GM19328 (cell line): ENCODE data around the gene SIPA1L3.

ENCODE experiments used
- ATAC-seq: cut with Tn5 transposase; IDR thresholded peaks from one replicate; pipeline ENCODE4 v1.9.1; 2021; ENCODE audit warnings: mild to moderate bottlenecking, moderate library complexity; ENCODE audit not compliant: unreplicated experiment

Gene SIPA1L3

DNA sequence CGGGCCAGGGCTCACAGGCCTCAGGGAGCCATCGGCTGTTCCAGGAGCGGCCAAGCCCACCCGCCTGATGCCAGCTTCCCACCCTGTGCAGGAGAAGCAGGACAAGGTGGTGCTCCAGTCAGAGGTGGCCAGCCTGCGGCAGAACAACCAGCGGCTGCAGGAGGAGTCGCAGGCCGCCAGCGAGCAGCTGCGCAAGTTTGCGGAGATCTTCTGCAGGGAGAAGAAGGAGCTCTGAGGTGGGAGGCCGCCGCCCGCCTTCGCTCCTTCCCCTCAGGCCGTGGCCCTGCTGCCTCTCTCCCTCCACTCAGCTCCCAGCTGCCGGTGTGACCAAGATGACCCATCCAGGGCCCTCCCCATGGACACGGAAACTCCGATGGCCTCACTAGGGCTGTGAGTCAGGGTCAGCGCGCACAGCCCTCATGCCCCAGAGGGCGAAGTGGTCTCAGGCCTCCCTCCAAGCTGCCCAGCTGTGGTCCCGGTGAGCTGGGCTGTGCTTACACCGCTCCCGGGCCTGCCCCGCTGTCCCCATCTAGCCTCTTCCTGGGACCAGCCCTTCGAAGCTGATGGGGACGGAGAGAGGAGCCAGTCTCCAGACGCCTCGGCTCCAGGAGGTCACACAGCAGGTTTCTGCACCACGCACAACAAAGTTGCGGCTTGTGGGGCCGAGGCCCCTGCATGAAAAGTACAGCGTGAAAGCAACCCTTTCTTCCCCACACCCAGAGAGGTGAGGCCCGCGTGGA, 299.2 kb downstream of the SIPA1L3 start:
- ATAC-seq = no peak

DNA sequence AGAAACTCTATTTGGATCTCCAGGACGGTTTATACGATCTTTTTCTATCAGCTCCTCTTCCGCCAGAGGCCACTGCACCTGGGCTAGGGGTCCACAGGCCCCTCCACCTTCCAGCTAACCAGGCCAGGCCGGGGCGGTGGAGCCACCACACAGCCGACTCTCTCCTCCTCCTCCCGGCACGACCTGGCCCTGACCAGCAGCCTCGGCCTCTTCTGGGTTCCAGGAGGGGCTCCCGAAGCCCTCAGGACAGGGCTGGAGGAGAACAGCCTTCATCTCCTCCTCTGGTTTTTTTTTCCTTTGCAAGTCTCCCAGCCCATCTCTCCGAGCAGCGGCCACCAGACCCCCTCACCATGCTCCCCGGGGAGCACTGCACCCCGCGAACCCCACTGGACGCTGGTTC, 299.9 kb downstream of the SIPA1L3 start:
- ATAC-seq = no peak

DNA sequence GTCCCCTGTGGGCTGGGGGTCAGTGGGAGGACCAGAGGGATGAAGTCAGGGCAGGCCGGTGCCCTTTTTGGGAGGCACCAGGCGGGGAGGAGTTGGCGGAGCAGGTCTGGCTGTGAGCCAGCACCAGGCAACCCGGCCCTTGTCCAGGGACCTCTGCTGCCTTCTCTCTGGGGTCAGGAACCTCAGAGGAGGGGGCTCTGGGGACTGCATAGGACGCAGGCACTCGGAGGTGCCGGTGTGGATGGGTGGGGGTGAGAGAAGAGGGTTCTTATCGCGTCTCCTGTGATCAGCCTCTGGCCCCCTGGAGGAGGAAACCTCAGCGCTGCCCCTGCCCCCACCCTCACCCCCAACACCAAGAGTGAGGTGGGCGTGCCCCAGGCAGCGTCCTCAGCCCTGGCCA, 300.5 kb downstream of the SIPA1L3 start:
- no peak for ATAC-seq

DNA sequence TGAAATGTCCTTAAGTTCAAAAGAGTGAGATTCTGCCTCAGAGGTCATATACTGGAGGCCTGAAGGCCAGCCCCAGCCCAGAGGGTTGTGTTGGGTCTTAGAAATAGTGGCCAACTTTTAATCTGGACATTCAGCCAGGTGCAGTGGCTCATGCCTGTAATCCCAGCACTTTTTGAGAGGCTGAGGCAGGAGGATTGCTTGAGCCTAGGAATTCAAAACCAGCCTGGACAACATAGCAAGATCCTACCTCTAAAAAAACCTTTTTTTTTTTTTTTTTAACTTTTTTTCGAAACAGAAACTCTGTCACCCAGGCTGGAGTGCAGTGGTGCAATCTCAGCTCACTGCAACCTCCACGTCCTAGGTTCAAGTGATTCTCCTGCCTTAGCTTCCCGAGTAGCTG, 301.6 kb downstream of the SIPA1L3 start:
- no peak for ATAC-seq

DNA sequence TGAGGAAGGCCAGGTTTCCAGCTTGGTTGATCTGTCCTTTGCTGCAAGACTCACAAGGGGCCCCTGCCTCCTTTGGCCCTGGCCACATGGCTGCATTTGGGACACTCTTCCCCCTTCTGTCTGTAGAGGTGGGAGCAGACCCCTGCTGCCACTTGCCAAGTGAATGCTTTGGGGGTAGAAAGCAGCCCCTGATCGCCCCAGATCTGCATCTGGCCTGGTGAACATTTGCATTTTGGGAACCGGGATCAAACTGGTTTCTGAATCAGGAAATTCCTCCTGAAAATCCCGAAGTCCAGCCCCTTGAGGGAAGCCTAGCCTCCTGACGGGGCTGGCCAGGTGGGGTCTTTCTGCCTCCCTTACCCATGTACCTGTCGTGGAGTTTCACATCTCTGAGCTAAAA, 302.1 kb downstream of the SIPA1L3 start:
- ATAC-seq = no peak

DNA sequence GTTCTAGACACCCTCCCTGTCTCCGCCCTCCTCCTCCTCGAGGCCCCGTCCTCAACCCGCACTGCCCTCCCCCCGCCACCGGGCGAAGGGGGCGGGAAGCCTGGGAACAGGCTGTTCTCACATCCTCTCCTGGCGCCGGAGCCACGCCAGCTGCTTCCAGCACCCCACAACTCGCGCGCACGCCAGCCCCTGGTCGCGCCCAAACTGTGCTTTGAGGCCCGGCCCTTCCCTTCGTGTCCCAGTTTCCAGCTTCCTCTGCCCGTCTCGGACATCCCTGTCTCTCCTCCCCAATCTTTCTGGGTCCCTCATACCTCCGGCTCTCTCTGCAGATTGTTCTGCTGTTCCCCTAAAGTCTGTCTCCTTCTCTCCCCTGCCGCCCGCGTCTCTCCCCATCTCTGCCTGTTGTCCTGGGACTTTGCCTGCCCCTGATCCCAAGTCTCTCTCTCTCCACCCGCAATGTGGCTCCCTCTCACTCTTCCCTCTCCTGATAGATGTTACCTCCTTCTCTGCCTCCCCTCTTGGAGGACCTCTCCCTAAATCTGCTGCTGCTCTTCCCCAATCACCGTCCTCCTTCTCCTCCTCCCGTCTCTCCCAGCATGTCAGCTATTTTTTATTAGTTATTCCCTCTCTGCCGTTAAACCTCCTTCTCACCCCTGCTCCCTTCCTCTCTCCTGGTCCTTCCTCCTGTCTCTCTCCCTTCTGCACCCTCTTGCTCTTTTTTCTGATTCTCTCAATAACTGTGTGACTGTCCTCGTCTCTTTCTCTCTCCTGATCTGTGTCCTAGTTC, 302.9 kb downstream of the SIPA1L3 start:
- ATAC-seq = no peak

DNA sequence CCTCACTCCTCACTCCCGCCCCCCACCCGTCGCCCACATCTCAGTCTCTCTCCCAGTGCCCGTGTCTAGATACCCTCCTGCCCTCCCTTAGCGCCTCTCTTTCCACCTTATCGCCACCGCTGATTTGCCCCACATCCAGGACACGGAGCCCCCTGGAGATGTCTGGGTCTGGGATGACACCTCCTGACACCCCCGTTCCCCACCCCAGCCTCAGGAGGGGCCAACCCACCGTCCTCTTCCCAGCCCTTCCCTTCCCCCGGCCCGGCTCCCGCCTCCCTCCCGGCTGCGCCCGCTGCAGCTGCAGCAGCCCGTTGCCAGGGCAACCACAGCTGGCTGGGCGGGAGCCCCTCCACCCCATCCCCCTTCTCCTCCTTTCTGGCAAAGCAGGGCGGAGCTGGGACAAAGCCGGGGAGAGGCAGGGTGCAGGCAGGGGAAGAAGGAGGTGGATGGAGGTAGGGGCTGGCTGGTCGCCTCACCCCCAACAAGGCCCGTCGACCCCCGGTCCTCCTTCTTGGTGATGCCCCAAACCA, 303.5 kb downstream of the SIPA1L3 start:
- ATAC-seq = no peak

DNA sequence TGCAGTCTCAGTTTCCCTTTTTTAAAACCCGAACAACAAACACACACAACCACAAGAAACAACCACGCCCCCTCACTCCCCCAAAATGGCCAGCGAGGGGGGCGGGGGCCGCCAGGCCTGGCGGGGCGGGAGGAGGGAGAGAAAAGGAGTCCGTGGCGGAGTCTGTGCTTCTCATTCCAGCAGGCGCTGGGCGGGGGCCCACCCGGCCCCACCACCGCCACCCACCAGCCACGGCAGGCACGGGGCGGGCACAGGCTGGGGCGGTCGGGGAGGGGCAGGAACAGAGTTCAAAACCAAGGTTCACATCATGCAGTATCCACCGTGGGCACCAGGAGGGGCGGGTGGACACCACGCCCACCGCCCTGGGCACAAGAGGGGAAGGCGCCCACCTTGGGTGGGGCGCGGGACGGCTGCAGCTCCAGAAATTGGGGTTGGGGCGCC, 304.2 kb downstream of the SIPA1L3 start:
- no peak for ATAC-seq

DNA sequence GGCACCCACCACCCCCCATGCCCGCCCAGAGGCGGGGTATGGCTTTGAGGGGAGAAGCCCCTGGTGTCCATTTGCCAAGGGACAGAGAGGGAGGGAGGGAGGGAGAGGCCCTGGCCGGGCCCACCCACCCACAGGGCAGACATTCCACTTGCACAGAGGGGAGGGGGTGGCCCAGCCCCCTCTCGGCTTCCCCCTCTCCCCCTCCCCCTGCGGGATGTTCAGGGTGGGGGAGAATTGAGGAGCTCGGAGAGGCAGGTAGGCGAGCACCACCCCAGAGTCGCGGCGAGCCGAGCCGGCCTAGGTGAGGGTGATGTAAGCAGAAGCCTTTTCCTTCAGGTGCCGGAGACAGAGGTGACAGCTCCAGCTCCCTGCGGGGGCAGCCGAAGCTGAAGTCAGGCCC, 304.8 kb downstream of the SIPA1L3 start:
- no peak for ATAC-seq

DNA sequence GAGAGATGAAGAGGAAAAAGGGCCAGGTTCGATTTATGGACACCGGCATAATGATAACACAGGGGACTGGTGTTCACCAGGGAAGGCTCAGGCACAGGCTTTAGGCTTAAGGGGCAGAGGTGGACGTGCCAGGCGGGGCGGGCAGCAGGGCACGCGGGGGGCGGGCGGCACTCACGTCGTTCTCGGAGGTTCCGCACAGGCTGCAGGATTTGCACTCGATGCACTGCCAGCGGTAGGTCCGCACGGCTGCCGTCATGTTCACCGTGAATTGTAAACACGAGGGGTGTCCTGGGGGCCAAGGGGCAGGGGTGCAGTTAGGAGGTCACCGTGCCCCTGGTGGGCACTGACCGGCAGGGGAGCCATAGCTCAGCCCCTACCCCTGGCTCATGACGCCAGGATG, 306.5 kb downstream of the SIPA1L3 start:
- ATAC-seq = no peak

DNA sequence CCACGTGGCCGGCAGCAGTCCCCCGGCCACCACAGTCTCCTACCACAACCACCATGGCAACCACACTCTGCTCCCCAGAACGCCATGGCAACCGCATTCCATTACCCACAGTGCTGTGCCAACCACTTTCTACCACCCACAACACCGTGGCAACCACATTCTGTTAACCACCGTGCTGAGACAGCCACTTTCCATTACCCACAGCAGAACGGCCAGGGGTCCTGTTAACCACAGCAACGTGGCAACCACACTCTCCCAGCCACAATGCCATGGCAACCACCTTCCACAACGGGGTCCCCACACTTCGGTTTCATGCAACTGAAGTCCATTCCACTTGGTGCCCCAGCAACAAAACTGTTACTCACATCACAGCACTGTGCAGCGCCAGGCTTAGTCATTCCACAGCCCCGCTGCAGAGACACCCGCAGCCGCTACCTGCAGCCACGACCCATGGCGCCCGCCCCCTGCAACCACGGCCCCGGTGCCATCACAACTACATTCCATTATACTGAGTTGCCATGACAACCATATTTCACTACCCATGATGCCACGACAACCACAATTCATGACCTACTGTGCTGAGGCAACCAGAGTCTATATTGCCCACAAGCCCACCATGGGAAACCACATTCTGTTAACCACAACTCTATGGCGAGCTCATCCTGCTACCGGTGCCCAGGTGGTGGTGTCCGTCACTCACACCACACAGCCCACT, 307.1 kb downstream of the SIPA1L3 start:
- ATAC-seq = no peak

DNA sequence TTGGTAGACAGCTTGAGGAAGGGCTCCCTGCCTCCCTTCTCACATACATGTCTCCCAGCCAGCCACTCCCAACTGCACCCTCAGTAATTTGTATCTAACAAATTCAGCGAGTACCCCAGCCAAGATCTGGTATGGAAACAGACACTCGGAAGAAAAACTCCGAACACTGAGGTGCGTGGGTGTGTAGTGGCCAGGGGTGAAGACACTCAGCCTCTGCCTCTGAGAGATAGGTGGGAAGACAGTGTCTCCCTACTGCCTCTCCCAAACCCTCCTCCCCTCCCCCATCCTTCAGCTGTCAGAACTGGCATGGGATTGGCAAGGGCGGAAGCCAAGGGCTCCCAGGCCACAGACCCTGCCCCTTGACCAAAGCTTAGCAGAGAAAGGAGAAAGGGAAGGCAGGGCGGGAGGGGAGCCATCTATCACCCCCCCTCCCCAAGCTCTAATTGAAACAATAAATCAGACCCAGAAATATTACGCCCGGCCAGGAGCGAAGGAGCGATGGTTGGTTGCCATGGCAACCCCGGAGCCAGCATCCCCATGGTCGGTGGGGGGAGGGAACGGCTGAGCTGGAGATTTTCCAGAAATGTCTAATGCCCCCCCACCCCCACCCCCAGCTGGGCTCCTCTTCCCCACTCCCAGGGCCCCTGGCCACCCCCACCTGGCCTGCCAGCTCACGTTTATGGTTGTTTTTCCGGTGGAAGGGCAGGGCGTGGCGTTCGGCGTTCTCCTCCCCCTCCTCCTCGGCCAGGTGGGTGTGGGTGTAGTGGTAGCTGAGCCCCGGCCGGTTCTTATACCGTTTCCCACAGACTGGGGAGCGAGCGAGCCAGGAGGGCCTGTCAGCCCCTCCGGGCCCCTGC, 310.0 kb downstream of the SIPA1L3 start:
- no peak for ATAC-seq

DNA sequence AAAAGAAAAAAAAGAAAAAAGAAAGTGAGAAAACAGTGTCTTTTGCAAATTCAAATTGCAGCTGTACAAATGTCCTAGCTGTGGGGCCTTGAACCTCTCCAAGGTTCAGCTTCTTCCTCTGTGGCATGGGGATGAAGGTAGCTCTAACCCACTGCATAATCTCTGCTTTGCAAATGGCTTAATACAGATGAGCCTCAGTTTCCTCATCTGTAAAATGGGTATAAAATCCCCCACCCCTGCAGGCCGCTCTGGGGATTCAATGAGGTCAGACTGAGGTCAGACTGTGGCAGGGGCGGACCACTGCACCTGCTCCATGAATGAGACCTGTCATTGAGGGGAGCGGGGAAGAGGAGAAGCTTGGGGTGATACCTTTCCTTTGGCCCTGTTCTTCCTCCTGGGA, 311.2 kb downstream of the SIPA1L3 start:
- ATAC-seq = no peak

DNA sequence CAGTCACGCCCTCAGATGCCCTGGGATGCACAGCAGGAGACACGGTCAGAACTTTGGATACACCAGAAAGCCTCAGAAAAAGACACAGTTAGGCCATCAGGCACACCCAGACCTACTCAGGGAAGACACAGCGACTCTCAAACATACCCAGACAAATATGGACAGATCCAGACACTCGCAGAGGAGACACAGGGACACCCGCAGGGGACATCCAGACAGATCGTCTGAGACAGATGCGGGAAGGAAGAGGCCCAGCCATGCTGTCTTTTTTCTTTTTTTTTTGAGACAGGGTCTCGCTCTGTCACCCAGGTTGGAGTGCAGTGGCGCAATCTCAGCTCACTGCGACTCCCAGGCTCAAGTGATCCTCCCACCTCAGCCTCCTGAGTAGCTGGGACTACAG, 312.2 kb downstream of the SIPA1L3 start:
- ATAC-seq = no peak

DNA sequence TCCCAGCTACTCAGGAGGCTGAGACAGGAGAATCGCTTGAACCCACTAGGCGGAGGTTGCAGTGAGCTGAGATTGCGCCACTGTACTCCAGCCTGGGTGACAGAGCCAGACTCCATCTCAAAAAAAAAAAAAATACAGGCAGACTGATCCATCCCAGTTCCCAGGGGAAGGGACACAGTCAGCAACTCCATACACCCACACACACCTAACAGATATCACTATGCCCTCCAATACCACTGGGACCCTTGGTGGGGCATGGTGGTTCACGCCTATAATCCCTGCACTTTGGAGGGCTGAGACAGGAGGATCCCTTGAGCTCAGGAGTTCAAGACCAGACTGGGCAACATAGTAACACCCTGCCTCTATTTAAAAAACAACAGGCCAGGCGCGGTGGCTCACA, 314.4 kb downstream of the SIPA1L3 start:
- no peak for ATAC-seq

DNA sequence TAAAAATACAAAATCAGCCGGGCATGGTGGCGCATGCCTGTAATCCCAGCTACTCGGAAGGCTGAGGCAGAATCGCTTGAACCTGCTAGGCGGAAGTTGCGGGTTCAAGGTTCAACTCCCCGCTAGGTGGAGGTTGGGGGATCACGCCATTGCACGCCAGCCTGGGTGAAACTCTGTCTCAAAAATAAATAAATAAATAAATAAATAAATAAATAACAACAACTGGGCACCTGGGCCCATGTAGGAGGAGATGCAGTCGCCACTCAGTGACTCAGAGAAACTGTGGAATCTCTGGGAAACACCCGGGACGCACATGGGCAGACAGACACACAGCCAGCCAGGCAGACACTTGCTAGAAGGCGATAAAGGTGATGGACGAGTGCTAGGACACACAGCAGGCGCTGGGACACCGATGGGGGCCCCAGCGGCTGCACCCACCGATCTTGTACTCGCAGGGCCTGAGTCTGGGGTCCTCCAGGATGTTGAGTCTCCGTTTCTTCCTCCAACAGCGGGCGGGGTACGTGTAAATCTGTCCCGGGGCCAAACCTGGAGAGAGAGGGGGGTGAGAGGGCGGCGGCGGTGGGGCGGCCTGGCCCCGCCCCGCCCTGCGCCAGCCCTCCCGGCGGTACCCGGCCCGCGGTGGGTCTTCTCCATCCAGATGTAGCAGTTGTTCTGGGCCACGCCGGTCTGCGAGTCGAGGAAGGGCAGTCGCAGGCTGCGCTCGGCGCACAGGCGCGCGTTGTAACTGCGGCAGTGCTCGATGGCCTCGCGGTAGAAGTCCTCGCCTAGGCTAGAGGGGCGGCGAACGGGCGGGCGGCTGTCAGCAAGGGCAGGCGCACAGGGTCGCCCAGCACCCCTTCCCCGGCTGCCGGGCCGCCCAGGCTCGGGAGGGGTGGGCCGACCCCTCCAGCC, 315.2 kb downstream of the SIPA1L3 start:
- ATAC-seq = no peak

DNA sequence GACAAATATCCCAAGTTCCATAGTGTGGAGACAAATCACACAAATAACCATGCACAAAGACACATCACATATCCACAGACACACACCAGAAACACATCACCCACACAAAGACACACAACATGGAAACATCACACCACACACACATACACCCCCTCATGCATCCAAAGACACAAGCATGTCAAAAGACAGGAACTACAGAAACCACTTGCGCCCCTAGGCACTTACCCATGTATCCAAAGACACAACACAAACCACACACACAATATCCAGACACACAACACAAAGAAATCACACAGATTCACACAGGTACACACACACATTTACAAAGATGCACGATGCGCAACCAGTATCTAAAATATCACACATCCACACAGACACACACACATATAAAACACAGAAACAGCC, 316.1 kb downstream of the SIPA1L3 start:
- ATAC-seq = no peak

DNA sequence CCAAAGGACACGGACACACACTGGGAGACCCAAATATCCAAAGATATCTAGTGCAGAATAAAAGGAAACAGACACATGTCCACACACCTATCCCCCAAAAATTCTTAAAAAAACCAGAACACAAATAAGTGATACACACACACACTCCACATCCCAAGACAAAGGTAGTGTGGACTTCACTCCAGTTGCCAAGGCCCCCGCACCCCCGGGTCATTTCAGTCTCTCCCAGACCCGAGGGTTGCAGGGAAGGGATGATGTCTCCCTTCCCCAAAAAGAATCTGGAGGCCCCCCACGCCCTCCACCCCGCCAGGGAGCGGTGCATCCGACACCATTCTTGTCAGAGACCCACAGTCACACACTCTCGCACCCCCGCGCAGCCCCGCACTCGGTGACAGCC, 316.6 kb downstream of the SIPA1L3 start:
- ATAC-seq = no peak

DNA sequence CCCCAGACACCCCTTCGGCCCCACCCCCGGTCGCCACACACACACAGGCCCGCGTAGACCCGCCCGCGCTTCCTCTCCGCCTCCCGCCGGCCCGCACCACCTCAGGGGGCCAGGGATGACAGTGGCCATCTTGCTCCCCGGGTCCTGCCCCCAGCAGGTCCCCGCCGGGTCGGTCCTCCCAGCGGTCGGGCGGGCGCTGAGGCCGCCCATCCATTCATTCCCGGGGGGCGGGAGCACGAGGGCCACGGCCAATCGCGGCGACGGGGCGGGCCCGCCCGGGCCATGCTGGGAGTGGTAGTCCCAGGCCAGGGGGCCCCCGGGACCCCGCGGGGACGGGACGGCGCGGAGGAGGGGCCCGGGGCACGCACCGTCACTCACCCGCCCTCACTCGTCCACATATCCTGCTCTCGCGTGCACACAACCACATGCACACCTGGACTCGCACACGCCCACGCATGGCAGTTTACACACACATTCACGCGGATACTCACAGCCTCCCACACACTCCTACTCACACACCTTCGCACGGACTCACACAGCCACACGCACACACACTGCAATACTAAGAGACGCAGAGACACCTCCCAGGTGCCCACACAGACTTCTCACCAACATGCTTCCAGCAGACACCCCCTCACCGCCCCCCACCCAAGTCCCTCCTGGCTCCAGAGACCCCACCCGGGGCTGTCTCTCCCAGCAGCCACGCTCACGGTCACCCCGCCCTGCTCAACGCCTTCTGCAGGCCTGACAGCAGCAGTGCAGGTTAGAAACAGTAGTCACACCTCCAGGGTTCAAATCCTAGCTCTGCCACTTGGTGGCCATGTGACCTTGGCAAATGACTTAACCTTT, 317.2 kb downstream of the SIPA1L3 start, which contains the start of gene DPF1:
Gene DPF1, minus strand, starts transcription at position 209 of the 849 bp plus-strand sequence. Its CDS starts 80 bp downstream, at position 129.
- peak; percentile 68 for ATAC-seq
